Anterior cingulate cortex (tissue), 58 donors: ENCODE results near the gene BAX.
A peak's percentile ranks its signal among the peaks of the same experiment; 100 is the strongest.
"Not testable (repeated sequence)": the region's sequence is repeated elsewhere in the genome, so short reads cannot be mapped to it uniquely, and the experiment has no call there.

ENCODE experiments used
- DNase-seq, 58 donors: peaks; one replicate each; lab custom pipeline; 2025; lab: John Stamatoyannopoulos, UW

Gene BAX

GRCh38 chr19:48954595-48955307, at the start of gene BAX:
Gene BAX, plus strand, starts transcription at chr19:48954875. Its CDS starts 54 bp downstream, at chr19:48954929.
- peak; percentile 59 to 97 (median 92) for DNase-seq

GRCh38 chr19:48905664-48906063, 49.0 kb upstream of the BAX start:
- no peak for DNase-seq

GRCh38 chr19:48906324-48906723, 48.4 kb upstream of the BAX start:
- no peak for DNase-seq

GRCh38 chr19:48907671-48908070, 47.0 kb upstream of the BAX start:
- no peak for DNase-seq

GRCh38 chr19:48909424-48910077, 45.1 kb upstream of the BAX start:
- DNase-seq, result not testable (repeated sequence)

- DNase-seq, result no peak
Observed at GRCh38 chr19:48910803-48911202, 43.9 kb upstream of the BAX start.

- no peak for DNase-seq
Observed at GRCh38 chr19:48913114-48913889, 41.4 kb upstream of the BAX start.

- no peak for DNase-seq
Observed at GRCh38 chr19:48914181-48914580, 40.5 kb upstream of the BAX start.

- no peak for DNase-seq
Observed at GRCh38 chr19:48915757-48916156, 38.9 kb upstream of the BAX start.

- DNase-seq, result no peak
Observed at GRCh38 chr19:48918071-48918470, 36.6 kb upstream of the BAX start.

- DNase-seq, result peak in 7 of 58 donors; percentile 2 to 28 (median 10)
Observed at GRCh38 chr19:48918801-48919247, 35.9 kb upstream of the BAX start.

GRCh38 chr19:48919271-48919670, 35.4 kb upstream of the BAX start:
- not testable (repeated sequence) for DNase-seq

GRCh38 chr19:48920949-48921348, 33.7 kb upstream of the BAX start:
- DNase-seq, result no peak

GRCh38 chr19:48921721-48922500, 32.8 kb upstream of the BAX start:
- DNase-seq, result no peak

- DNase-seq, result no peak
Observed at GRCh38 chr19:48922548-48923490, 31.9 kb upstream of the BAX start.

- no peak for DNase-seq
Observed at GRCh38 chr19:48925240-48925843, 29.3 kb upstream of the BAX start.

- not testable (repeated sequence) for DNase-seq
Observed at GRCh38 chr19:48925890-48926289, 28.8 kb upstream of the BAX start.

GRCh38 chr19:48926909-48927308, 27.8 kb upstream of the BAX start:
- peak in 50 of 58 donors; percentile 4 to 85 (median 35) for DNase-seq

- DNase-seq, result not testable (repeated sequence)
Observed at GRCh38 chr19:48927692-48928091, 27.0 kb upstream of the BAX start.
